ENCODE measurements around the gene ZDHHC17.

- TF ChIP-seq RBM22 (optimal IDR thresholded peaks at IDR 0.05; ENCODE audit: low read length): no peak
- TF ChIP-seq ZNF766 (CRISPR knock-in tag; IDR thresholded peaks at IDR 0.05; ENCODE audit: borderline replicate concordance): no peak
- TF ChIP-seq CTCF (CRISPR knock-in tag; IDR thresholded peaks at IDR 0.05): no peak
- no peak for TF ChIP-seq PRMT3 (CRISPR knock-in tag; IDR thresholded peaks at IDR 0.05; ENCODE audit: borderline replicate concordance, low read depth)
- TF ChIP-seq, protein P1, sequence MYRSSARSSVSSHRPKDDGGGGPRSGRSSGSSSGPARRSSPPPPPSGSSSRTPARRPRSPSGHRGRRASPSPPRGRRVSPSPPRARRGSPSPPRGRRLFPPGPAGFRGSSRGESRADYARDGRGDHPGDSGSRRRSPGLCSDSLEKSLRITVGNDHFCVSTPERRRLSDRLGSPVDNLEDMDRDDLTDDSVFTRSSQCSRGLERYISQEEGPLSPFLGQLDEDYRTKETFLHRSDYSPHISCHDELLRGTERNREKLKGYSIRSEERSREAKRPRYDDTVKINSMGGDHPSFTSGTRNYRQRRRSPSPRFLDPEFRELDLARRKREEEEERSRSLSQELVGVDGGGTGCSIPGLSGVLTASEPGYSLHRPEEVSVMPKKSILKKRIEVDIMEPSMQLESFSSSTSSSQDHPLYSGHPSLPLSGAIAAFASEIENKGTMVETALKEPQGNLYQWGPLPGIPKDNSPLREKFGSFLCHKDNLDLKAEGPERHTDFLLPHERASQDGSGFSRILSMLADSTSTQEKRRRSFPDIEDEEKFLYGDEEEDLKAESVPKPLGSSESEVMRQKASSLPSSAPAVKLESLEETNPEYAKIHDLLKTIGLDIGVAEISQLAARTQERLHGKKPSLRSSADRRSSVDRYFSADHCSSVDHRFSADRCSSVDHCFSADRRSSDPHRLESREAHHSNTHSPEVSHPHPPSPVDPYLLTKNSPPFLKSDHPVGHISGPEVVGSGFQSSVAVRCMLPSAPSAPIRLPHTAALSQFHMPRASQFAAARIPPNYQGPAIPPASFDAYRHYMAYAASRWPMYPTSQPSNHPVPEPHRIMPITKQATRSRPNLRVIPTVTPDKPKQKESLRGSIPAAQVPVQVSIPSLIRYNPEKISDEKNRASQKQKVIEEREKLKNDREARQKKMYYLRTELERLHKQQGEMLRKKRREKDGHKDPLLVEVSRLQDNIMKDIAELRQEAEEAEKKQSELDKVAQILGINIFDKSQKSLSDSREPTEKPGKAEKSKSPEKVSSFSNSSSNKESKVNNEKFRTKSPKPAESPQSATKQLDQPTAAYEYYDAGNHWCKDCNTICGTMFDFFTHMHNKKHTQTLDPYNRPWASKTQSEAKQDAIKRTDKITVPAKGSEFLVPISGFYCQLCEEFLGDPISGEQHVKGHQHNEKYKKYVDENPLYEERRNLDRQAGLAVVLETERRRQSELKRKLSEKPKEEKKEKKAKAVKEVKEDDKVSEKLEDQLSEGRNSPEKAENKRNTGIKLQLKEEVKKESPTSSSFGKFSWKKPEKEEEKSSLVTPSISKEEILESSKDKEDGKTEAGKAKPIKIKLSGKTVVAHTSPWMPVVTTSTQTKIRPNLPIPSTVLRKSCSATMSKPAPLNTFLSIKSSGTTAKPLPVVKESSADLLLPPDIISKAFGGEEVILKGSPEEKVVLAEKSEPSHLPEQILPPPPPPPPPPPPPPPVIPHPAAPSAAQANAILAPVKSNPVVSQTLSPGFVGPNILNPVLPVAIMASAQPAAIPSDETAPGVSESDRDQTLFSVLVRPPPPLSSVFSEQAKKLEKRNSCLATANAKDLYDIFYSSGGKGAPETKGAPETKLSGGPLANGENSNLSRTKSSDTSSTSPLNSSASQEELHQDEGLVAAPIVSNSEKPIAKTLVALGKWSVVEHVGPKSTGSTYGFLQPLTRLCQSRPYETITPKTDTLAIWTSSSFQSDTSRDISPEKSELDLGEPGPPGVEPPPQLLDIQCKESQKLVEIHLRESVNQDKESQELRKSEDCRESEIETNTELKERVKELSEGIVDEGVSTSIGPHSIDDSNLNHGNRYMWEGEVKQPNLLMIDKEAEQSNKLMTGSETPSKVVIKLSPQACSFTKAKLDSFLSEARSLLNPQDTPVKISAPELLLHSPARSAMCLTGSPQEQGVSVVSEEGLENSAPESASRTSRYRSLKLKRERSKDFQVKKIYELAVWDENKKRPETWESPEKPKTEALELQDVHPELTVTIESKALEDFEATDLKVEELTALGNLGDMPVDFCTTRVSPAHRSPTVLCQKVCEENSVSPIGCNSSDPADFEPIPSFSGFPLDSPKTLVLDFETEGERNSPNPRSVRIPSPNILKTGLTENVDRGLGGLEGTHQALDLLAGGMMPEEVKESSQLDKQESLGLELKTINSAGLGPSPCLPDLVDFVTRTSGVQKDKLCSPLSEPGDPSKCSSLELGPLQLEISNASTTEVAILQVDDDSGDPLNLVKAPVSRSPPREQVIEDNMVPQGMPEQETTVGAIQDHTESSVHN (CRISPR knock-in tag; IDR thresholded peaks at IDR 0.05): no peak
- TF ChIP-seq POLR2A (IDR thresholded peaks at IDR 0.05; ENCODE audit: insufficient read depth in 1 of 2, low read depth in 2 of 2, low read length in 2 of 2): no peak
- TF ChIP-seq, protein P2, sequence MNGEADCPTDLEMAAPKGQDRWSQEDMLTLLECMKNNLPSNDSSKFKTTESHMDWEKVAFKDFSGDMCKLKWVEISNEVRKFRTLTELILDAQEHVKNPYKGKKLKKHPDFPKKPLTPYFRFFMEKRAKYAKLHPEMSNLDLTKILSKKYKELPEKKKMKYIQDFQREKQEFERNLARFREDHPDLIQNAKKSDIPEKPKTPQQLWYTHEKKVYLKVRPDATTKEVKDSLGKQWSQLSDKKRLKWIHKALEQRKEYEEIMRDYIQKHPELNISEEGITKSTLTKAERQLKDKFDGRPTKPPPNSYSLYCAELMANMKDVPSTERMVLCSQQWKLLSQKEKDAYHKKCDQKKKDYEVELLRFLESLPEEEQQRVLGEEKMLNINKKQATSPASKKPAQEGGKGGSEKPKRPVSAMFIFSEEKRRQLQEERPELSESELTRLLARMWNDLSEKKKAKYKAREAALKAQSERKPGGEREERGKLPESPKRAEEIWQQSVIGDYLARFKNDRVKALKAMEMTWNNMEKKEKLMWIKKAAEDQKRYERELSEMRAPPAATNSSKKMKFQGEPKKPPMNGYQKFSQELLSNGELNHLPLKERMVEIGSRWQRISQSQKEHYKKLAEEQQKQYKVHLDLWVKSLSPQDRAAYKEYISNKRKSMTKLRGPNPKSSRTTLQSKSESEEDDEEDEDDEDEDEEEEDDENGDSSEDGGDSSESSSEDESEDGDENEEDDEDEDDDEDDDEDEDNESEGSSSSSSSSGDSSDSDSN (CRISPR knock-in tag; IDR thresholded peaks at IDR 0.05): no peak
- TF ChIP-seq YY1 (IDR thresholded peaks at IDR 0.05; ENCODE audit: insufficient read depth, insufficient replicate concordance, low read depth, low read length): no peak
- TF ChIP-seq MAFK (conservative IDR thresholded peaks at IDR 0.05 in 1 of 2, IDR thresholded peaks at IDR 0.05 in 1 of 2; ENCODE audit: low read length in 2 of 2): no peak
- TF ChIP-seq, protein P3, sequence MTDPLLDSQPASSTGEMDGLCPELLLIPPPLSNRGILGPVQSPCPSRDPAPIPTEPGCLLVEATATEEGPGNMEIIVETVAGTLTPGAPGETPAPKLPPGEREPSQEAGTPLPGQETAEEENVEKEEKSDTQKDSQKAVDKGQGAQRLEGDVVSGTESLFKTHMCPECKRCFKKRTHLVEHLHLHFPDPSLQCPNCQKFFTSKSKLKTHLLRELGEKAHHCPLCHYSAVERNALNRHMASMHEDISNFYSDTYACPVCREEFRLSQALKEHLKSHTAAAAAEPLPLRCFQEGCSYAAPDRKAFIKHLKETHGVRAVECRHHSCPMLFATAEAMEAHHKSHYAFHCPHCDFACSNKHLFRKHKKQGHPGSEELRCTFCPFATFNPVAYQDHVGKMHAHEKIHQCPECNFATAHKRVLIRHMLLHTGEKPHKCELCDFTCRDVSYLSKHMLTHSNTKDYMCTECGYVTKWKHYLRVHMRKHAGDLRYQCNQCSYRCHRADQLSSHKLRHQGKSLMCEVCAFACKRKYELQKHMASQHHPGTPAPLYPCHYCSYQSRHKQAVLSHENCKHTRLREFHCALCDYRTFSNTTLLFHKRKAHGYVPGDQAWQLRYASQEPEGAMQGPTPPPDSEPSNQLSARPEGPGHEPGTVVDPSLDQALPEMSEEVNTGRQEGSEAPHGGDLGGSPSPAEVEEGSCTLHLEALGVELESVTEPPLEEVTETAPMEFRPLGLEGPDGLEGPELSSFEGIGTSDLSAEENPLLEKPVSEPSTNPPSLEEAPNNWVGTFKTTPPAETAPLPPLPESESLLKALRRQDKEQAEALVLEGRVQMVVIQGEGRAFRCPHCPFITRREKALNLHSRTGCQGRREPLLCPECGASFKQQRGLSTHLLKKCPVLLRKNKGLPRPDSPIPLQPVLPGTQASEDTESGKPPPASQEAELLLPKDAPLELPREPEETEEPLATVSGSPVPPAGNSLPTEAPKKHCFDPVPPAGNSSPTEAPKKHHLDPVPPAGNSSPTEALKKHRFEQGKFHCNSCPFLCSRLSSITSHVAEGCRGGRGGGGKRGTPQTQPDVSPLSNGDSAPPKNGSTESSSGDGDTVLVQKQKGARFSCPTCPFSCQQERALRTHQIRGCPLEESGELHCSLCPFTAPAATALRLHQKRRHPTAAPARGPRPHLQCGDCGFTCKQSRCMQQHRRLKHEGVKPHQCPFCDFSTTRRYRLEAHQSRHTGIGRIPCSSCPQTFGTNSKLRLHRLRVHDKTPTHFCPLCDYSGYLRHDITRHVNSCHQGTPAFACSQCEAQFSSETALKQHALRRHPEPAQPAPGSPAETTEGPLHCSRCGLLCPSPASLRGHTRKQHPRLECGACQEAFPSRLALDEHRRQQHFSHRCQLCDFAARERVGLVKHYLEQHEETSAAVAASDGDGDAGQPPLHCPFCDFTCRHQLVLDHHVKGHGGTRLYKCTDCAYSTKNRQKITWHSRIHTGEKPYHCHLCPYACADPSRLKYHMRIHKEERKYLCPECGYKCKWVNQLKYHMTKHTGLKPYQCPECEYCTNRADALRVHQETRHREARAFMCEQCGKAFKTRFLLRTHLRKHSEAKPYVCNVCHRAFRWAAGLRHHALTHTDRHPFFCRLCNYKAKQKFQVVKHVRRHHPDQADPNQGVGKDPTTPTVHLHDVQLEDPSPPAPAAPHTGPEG (CRISPR knock-in tag; IDR thresholded peaks at IDR 0.05): no peak
These were observed 23.8 kb downstream of the ZDHHC17 start for GRCh38 chr12:76787689-76788088.

All from HepG2 (cell line).